IMR-90 (cell line): ENCODE results near the gene TRAF3IP1. TPM values are rescaled to one million over a fixed set of nuclear protein-coding genes. Genes with fewer than 3 reads are reported as not detected.

Source experiments
- ATAC-seq: fragments of 200-7000 bp; cut with Tn5 transposase; 2 replicates; pipeline ENCODE4 v1.9.1; 2020; ENCODE audit warnings: low read depth, mild to moderate bottlenecking, moderate library complexity
- BruUV-seq: library from RNA; stranded (reverse); fragments of 400-500 nt; replicated peaks from 2 replicates; lab custom pipeline; 2021; lab: Mats Ljungman, UMichigan
- CTCF ChIA-PET: fragments of 300-600 bp; formaldehyde crosslinking; extraction: SDS; loops from one replicate; lab custom pipeline; 2021; ENCODE audit warnings: antibody characterized with exemption; lab: Yijun Ruan, JAX
- POLR2A ChIA-PET: fragments of 300-600 bp; sonication (Branson Sonifier 250); formaldehyde crosslinking; loops from one replicate; lab custom pipeline; 2022; ENCODE audit warnings: antibody characterized with exemption; ENCODE audit not compliant: unreplicated experiment; lab: Charles Lee
- DNase-seq: peaks from one replicate; pipeline ENCODE4 v3.0.0; 2013
- H2AFZ ChIP-seq: replicated peaks from 2 replicates; pipeline ENCODE3; 2013; ENCODE audit warnings: low read length, mild to moderate bottlenecking; ENCODE audit not compliant: poor library complexity
- H2AK5ac ChIP-seq: 2 replicates; pipeline ENCODE4 v1.6.1; 2013; ENCODE audit warnings: low read depth, low read length, inconsistent platforms
- H2AK9ac ChIP-seq: replicated peaks from 2 replicates; pipeline ENCODE3; 2013; ENCODE audit warnings: mild to moderate bottlenecking, low read depth, low read length, moderate library complexity; ENCODE audit not compliant: poor library complexity
- H2BK120ac ChIP-seq: 2 replicates; pipeline ENCODE4 v1.6.1; 2013; ENCODE audit warnings: low read depth, low read length, inconsistent platforms
- H2BK15ac ChIP-seq: 3 replicates; pipeline ENCODE4 v1.6.1; 2013; ENCODE audit warnings: low read depth, low read length, inconsistent platforms
- H2BK20ac ChIP-seq: 2 replicates; pipeline ENCODE4 v1.6.1; 2013; ENCODE audit warnings: low read depth, mild to moderate bottlenecking, inconsistent platforms, low read length, moderate library complexity
- H2BK5ac ChIP-seq: 2 replicates; pipeline ENCODE4 v1.6.1; 2013; ENCODE audit warnings: mild to moderate bottlenecking, low read depth, low read length, inconsistent platforms; ENCODE audit not compliant: poor library complexity, severe bottlenecking
- H3K14ac ChIP-seq: replicated peaks from 2 replicates; pipeline ENCODE4 v1.6.1; 2013; ENCODE audit warnings: low read depth, low read length, inconsistent platforms
- H3K18ac ChIP-seq: 2 replicates; pipeline ENCODE4 v1.6.1; 2013; ENCODE audit warnings: low read depth, low read length, control low read depth
- H3K23ac ChIP-seq: 2 replicates; pipeline ENCODE4 v1.6.1; 2013; ENCODE audit warnings: low read depth, low read length, inconsistent platforms
- H3K27ac ChIP-seq: 2 replicates; pipeline ENCODE4 v1.5.1; 2013; ENCODE audit warnings: mild to moderate bottlenecking, control low read depth, low read length; ENCODE audit not compliant: insufficient read depth
- H3K27me3 ChIP-seq: 2 replicates; pipeline ENCODE4 v1.6.1; 2013; ENCODE audit warnings: low read length; ENCODE audit not compliant: control insufficient read depth, insufficient read depth
- H3K36me3 ChIP-seq: 2 replicates; pipeline ENCODE4 v1.6.1; 2013; ENCODE audit warnings: low read length, mixed read lengths; ENCODE audit not compliant: control insufficient read depth, insufficient read depth
- H3K4ac ChIP-seq: 2 replicates; pipeline ENCODE4 v1.6.1; 2013; ENCODE audit warnings: low read depth, low read length, inconsistent platforms
- H3K4me1 ChIP-seq: 2 replicates; pipeline ENCODE4 v1.6.1; 2013; ENCODE audit warnings: low read length, mixed read lengths; ENCODE audit not compliant: control insufficient read depth, insufficient read depth
- H3K4me2 ChIP-seq: 2 replicates; pipeline ENCODE4 v1.6.1; 2013; ENCODE audit warnings: low read depth, mild to moderate bottlenecking, control low read depth, low read length, moderate library complexity
- H3K4me3 ChIP-seq: 2 replicates; pipeline ENCODE4 v1.5.1; 2013; ENCODE audit warnings: low read depth, mild to moderate bottlenecking, control low read depth, low read length, moderate library complexity; ENCODE audit not compliant: insufficient read depth
- H3K56ac ChIP-seq: 2 replicates; pipeline ENCODE4 v1.6.1; 2013; ENCODE audit warnings: low read length, inconsistent platforms; ENCODE audit not compliant: insufficient read depth; ENCODE audit errors: extremely low read depth
- H3K79me1 ChIP-seq, 2 experiments: 2 replicates each; pipeline ENCODE4 v1.6.1; 2013; ENCODE audit warnings: low read length in 2 of 2, inconsistent platforms in 1 of 2, low read depth in 1 of 2
- H3K9ac ChIP-seq: 2 replicates; pipeline ENCODE4 v1.6.1; 2013; ENCODE audit warnings: low read depth, low read length, control low read depth
- H3K9me1 ChIP-seq: 2 replicates; pipeline ENCODE4 v1.6.1; 2013; ENCODE audit warnings: low read length, inconsistent platforms; ENCODE audit not compliant: insufficient read depth
- H3K9me3 ChIP-seq: 2 replicates; pipeline ENCODE4 v1.6.1; 2013; ENCODE audit warnings: low read length; ENCODE audit not compliant: control insufficient read depth, insufficient read depth
- H4K20me1 ChIP-seq: 2 replicates; pipeline ENCODE4 v1.6.1; 2013; ENCODE audit warnings: low read length, inconsistent platforms; ENCODE audit not compliant: insufficient read depth
- H4K5ac ChIP-seq: 2 replicates; pipeline ENCODE4 v1.6.1; 2013; ENCODE audit warnings: mild to moderate bottlenecking, low read depth, low read length, control low read depth
- H4K8ac ChIP-seq, 2 experiments: 2 replicates each; pipeline ENCODE4 v1.6.1; 2013; ENCODE audit warnings: low read depth in 2 of 2, low read length in 2 of 2, control low read depth in 1 of 2, inconsistent platforms in 1 of 2
- H4K91ac ChIP-seq: 2 replicates; pipeline ENCODE4 v1.6.1; 2013; ENCODE audit warnings: low read depth, low read length, inconsistent platforms; ENCODE audit not compliant: insufficient read depth
- BHLHE40 ChIP-seq: fragments of 150-350 bp; IDR thresholded peaks from 2 replicates; pipeline ENCODE4 v1.6.1; 2016; ENCODE audit warnings: mild to moderate bottlenecking, low read depth, low read length
- WGBS, 2 experiments: methylation state at CpG; one replicate each; pipeline versions ENCODE4 v1.1.5 to v1.1.7; 2013; ENCODE audit warnings: missing lambda C conversion rate in 2 of 2; ENCODE audit not compliant: insufficient read length in 1 of 2; ENCODE audit errors: extremely low coverage in 2 of 2; 5-methylcytosine and 5-hydroxymethylcytosine counted together
- dilution Hi-C: fragments of 300-500 bp; cut with HindIII; formaldehyde crosslinking; loops from one replicate; pipeline ENCODE4 v1.14.3; 2018; ENCODE audit warnings: low sequenced_read_pairs; ENCODE audit not compliant: unreplicated experiment
- in situ Hi-C: fragments of 300-500 bp; cut with MboI; formaldehyde crosslinking; loops from 3 replicates; pipeline ENCODE4 v1.14.3; 2019; ENCODE audit warnings: low sequenced_read_pairs, inconsistent platforms, mixed read lengths
- intact Hi-C: fragments of 100-400 bp; cut with micrococcal nuclease; formaldehyde crosslinking; loops from 2 replicates; pipeline ENCODE4 v1.10.0; 2022
- polyA plus RNA-seq, 3 experiments: library from polyadenylated mRNA; depleted of rRNA; stranded (reverse); fragments of >200 nt; gene quantifications; 2 replicates each; pipeline ENCODE4 v1.2.3, GENCODE V29; 2012; ENCODE audit warnings: low replicate concordance in 1 of 3
- total RNA-seq: library from RNA; depleted of rRNA; stranded (reverse); fragments of >200 nt; gene quantifications from 2 replicates; pipeline ENCODE4 v1.2.3, GENCODE V29; 2012
- TF ChIP-seq, protein P1 (sequence below): conservative IDR thresholded peaks from 2 replicates; pipeline ENCODE4 v1.5.1; 2012; ENCODE audit warnings: mild to moderate bottlenecking, low read depth, low read length, improper control_type of control experiment

Gene TRAF3IP1
- total and polyA plus RNA-seq, 2 of the 4 experiments (the other 2 are of a cell fraction), result 5.9 to 8.3 TPM

DNA sequence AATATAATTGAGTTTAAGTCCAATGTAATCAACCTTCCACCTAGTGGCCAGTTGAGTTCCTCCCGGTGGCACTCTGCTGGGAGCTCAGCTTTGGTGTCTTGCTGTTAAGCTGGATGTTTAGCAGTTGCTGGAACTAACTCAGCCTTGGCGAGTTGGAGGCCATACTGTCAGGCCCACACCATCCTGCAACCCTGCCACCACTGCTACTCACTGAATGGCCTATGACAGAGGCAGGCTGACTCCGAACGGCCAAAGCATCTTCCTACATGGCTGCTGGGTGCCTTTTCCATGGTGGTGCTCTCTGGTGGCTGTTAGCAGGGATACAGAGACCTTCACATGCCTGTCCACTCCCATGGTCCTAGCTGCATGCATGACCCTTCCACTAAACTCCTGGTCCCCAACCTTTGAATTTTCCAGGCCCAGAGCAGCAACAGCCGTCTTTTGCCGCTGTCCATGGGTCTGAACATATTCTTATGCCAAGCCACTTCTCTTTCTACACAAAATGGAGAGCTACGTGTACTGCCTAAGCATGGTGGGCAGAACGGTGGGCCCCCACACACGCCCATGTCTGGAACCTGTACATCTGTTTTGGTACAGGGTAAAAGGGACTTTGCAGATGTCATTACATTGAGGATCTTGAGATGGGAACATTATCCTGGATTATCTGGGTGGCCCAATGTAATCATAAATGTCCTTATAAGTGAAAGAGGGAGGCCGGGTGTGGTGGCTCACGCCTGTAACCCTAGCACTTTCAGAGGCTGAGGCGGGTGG is 15.0 kb upstream of the TRAF3IP1 start:
- H4K8ac ChIP-seq, result no peak overlapping the region
- no peaks in the 10 kb centered on the region for H4K20me1 ChIP-seq
- H3K79me1 ChIP-seq, result no peaks in the 10 kb centered on the region
- H2BK120ac ChIP-seq, result no peak overlapping the region
- intact Hi-C loops (no loop called here), in situ Hi-C loops (no loop called here), dilution Hi-C loops (no loop called here)
- CTCF ChIA-PET, result interaction anchor here (0.6 to 1.6 kb wide), 2 partner anchors 10 to 1687 kb away, joined by 3 to 8 read pairs; no protein-coding TSS in a partner anchor
- H3K4me1 ChIP-seq, result no peaks in the 10 kb centered on the region
- no peak overlapping the region for H2BK20ac ChIP-seq
- H3K27me3 ChIP-seq, result peaks cover 24% of the 10 kb centered on the region
- DNase-seq (no peak), ATAC-seq (no peak)
- no peak overlapping the region for H2BK5ac ChIP-seq
- H3K4me3 ChIP-seq, result no peak overlapping the region
- H3K4me2 ChIP-seq, result no peak overlapping the region
- no peak overlapping the region for H3K4ac ChIP-seq
- TF ChIP-seq BHLHE40, result no peak
- TF ChIP-seq, protein P1, sequence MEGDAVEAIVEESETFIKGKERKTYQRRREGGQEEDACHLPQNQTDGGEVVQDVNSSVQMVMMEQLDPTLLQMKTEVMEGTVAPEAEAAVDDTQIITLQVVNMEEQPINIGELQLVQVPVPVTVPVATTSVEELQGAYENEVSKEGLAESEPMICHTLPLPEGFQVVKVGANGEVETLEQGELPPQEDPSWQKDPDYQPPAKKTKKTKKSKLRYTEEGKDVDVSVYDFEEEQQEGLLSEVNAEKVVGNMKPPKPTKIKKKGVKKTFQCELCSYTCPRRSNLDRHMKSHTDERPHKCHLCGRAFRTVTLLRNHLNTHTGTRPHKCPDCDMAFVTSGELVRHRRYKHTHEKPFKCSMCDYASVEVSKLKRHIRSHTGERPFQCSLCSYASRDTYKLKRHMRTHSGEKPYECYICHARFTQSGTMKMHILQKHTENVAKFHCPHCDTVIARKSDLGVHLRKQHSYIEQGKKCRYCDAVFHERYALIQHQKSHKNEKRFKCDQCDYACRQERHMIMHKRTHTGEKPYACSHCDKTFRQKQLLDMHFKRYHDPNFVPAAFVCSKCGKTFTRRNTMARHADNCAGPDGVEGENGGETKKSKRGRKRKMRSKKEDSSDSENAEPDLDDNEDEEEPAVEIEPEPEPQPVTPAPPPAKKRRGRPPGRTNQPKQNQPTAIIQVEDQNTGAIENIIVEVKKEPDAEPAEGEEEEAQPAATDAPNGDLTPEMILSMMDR, result 0 out of 2 replicates have a peak, but pooled peaks have one; percentile 19
- no TSS peak for BruUV-seq
- H3K9ac ChIP-seq, result no peak overlapping the region
- H3K56ac ChIP-seq, result no peak overlapping the region
- H2BK15ac ChIP-seq, result no peak overlapping the region
- no peaks in the 10 kb centered on the region for H3K36me3 ChIP-seq
- no peak overlapping the region for H2AK9ac ChIP-seq
- no peak overlapping the region for H4K5ac ChIP-seq
- no peaks in the 10 kb centered on the region for H3K9me3 ChIP-seq
- H4K91ac ChIP-seq, result no peak overlapping the region
- 80% methylated on average over 1 of the region's 12 CpGs; no CpG with 5 or more reads in 1 of the 2 experiments for WGBS, 2 experiments
- no peak overlapping the region for H2AK5ac ChIP-seq
- no peak overlapping the region for H3K14ac ChIP-seq
- H3K27ac ChIP-seq, result no peak overlapping the region
- no peak overlapping the region for H3K18ac ChIP-seq
- no peaks in the 10 kb centered on the region for H3K9me1 ChIP-seq
- POLR2A ChIA-PET, result no interaction called here
- H2AFZ ChIP-seq, result no peak overlapping the region
- no peak overlapping the region for H3K23ac ChIP-seq
